ENCODE data around the gene SLF2. TPM values are rescaled to one million over a fixed set of nuclear protein-coding genes. Genes with fewer than 3 reads are reported as not detected.

SLF2 gene
- total and polyA plus RNA-seq, 2 of the 8 experiments (the other 6 are each of a cell fraction or from before 2014, with no cell fraction given), result 5.5 to 20.9 TPM

GRCh38 chr10:101003639-101004206 lies 91.0 kb downstream of the SLF2 start (continued):
- TF ChIP-seq SUZ12 (IDR thresholded peaks at IDR 0.05; ENCODE audit: low read length), result no peak
